Measurements from ENCODE around the gene SNCAIP.

- no peak for TF ChIP-seq POLR2AphosphoS5 (IDR thresholded peaks at IDR 0.05; ENCODE audit: borderline replicate concordance, low read depth, low read length)
- no peak for TF ChIP-seq EZH2 (IDR thresholded peaks at IDR 0.05)
- no peak for TF ChIP-seq FOXP2 (optimal IDR thresholded peaks at IDR 0.05; ENCODE audit: control extremely low read depth, extremely low read length, insufficient read depth)
Observed at GRCh38 chr5:122310889-122311288, 1.1 kb upstream of the SNCAIP start.

All from SK-N-MC (cell line).